GM19099 (cell line): ENCODE results near the gene SMAD4.

ENCODE experiments used
- POLR2A ChIP-seq: IDR thresholded peaks from 3 replicates; pipeline ENCODE4 v1.6.1; 2011; ENCODE audit warnings: low read depth; ENCODE audit not compliant: insufficient read length; ENCODE audit errors: extremely low read depth

The SMAD4 gene

DNA sequence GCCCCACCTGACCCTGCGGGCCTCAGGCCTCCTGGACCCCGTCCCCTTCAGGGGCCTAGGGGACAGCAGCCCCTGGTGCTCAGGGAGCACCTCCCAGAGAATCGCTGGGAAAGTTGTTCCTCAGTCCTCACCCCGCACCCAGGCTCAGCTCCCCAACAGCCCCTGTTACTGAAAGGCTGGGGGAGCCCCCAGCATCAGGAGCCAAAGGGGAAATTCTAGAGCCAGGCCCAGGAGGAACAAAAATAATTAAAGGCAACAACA lies 91.5 kb downstream of the SMAD4 start:
- TF ChIP-seq POLR2A, result no peak

DNA sequence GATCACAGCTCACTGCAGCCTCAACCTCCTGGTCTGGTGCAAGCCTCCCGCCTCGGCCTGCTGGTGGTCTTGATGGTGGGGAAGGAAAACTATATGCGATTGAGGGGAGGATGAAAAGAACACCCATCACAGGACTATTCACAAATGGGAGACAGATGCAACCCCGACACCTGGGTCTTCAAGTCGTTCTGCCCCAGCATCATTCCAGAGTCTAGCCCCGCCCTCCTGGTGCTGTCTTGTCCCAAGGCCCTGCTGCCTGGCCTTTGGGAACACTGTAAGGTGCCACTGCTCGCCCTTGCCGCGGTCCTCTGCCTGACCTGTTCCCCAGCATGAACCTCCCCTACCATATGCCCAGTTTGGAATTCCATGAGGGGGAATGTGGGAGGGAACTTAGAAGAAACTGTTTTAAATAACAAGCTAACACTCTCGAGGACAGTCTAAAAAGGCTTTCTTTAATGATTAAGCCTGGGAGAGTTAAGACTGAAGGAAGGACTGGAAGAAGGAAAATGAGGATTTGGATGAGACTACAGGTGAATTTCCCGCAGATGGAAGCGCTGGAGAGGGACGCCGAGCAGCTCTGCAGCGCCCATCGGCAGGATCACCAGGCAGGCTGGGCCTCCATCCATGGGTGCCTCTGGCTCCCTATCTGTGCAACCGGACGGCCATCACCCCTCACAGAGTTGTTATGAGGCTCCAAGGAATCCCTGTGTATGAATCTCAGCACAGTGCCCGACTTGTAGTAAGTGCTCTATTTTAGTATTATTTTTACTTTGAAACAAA lies 92.4 kb downstream of the SMAD4 start:
- no peak for TF ChIP-seq POLR2A

- TF ChIP-seq POLR2A, result no peak
Observed at GRCh38 chr18:51123046-51123395, 93.0 kb downstream of the SMAD4 start.

DNA sequence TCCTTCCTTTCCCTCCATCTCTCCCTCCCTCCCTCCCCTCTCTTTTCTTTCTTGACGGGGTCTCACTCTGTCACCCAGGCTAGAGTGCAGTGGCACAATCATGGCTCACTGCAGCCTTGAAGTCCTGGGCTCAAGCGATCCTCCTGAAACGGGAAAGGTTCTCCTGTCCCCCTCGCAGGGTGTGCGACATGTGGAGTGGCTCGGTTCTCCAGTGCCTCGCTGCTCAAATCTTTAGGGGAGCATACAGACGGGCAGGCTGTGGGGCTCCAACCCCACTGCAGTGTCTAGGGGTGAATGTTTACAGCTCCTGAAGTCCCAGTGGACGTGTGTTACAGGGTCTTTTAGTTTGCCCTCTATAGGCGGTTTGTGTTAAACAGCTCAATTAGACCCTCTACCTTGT lies 93.5 kb downstream of the SMAD4 start:
- TF ChIP-seq POLR2A, result no peak

DNA sequence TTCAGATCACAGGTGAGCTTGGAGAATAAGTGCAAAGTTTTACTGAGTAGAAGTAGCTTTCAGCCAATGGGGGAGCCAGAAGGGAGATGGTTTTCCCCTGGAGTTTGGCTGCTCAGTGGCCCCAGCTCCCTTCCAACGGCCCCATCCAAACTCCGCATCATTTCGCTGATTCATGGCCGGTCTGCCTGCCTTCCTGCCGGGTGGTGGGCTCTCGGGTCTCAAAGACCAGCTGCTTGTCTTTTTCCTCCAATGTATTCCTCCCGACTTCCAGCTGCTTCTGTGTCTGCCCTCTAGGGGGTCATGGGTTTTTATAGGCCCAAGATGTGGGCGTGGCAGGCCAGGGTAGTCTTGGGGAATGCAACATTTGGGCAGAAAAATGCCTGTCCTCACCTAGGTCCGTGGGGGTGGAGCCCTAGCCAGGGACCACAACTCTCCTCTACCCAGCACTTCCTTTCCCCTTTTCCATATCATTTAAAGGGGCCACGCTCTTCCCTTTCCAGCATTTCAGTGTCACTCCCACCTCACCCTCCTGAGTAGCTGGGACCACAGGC lies 94.0 kb downstream of the SMAD4 start:
- TF ChIP-seq POLR2A, result no peak

DNA sequence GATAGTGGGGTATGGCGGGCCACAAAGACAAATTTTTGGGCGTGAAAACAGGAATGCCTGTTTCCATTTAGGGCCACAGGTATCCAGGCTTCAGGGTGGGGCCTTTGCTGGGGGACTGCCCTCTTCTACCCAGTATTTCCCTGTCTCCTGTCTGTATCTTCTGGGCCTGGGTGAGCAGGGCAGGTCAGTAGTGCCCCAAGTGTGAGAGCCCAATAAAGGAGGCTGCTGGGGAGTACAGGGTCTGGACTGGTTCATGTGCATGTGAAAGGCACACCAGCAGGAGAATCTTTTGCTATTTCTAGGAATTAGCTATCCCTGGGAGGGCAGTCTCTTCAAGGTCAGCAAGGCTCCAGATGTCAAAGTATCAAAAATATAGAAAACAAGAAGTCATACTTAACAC lies 96.0 kb downstream of the SMAD4 start:
- TF ChIP-seq POLR2A, result no peak

DNA sequence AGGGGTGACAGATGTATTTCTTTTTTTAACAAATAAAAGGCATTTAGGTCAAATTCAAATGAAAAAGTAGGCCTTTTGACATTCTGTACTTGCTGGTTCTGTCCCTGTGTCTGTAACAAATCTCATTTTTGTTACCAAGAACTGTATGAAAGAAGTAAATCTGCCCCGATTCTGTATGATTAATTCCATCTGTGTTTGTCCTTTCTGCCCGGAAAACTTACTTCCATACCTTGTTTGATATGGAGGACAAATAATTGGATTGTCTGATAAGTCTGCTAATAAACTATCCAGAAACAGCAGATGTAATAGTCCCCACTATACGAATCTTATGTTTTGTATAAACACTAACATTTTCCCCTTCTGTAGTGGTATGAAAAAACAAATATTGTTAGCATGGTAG lies 97.7 kb downstream of the SMAD4 start:
- TF ChIP-seq POLR2A, result no peak

GRCh38 chr18:51128533-51128932 lies 98.5 kb downstream of the SMAD4 start:
- TF ChIP-seq POLR2A, result no peak

DNA sequence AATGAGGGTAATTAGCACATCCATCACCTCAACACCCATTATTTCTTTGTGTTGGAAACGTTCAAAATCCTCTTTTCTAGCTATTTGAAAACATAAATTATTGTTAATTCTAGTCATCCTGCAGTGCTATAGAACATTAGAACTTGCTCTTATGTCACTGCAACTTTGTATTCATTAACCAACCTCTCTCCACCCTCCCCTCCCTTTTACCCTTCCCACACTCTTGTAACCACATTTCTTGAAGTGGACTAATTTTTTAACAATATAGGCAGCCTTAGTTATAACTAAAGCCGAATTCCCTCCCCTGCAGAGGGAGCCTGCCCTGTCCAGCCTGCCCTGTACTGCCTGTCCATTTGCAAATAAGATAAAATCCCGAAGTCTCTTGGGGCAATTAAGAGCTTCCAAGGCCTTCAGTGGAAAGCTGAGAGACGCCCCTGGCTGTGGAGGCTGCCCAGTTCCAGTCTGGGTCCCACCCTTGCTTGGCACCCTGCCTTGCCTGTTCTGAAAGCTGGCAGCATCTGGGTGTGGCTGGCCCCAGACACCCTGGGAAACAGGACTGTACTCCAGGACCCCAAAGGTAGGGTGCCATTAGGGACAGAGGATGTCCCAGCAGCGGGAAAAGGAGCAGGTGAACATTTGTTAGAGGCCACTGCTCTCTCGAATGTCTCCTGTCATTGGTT lies 102.4 kb downstream of the SMAD4 start:
- no peak for TF ChIP-seq POLR2A

DNA sequence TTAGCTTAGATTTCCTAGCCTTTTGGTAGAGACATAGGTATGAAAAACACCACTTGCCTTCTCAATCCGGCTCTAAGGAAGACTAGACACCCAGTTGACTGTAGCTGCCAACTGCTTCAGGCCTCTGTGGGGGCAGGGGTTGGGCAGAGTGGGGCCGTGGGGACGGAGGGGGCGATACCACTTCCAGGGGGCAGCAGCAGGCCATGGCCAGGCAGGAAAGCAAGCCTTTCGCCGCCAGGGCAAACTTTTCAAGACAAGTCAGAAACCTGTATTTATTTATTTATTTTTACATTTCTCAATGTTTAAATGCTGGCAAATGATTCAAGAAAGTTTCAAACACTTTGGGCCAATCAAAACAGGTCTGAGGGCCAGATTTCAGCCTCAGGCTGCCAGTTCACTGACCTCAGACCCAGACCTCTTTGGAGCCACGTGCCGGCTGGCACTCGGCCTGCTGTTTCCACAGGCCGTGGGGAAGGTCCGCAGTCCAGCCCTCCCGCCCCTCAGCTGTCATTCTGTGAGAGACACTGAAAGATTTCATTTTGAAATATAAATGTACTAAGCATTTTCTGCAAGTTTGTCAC lies 103.7 kb downstream of the SMAD4 start:
- no peak for TF ChIP-seq POLR2A
